22Rv1 (cell line): Measurements from ENCODE around the gene BICC1.

Experiments
- ZFX ChIP-seq: fragments of 450-650 bp; IDR thresholded peaks from 2 replicates; pipeline ENCODE4 v1.6.1; 2017; ENCODE audit warnings: antibody characterized with exemption, borderline replicate concordance
- TF ChIP-seq, protein P1 (sequence below): fragments of 450-650 bp; IDR thresholded peaks from 2 replicates; pipeline ENCODE4 v1.5.1; 2017; ENCODE audit warnings: mild to moderate bottlenecking

DNA sequence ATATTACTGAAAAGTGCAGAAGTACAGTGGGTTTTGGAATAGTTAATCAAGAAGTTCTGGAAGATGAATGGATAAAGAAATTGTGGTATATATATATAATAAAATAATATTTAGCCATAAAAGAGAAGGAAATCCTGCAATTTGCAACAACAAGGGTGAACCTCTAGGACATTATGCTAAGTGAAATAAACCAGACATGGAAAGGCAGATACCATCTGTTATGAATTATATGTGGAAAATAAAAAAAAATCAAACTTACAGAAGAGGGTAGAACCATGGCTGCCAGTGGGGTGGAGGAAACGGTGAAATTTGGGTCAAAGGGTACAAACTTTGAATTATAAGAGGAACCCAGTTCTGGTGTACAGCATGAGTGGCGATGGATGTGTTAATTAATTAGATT lies 162.6 kb downstream of the BICC1 start:
- TF ChIP-seq, protein P1, sequence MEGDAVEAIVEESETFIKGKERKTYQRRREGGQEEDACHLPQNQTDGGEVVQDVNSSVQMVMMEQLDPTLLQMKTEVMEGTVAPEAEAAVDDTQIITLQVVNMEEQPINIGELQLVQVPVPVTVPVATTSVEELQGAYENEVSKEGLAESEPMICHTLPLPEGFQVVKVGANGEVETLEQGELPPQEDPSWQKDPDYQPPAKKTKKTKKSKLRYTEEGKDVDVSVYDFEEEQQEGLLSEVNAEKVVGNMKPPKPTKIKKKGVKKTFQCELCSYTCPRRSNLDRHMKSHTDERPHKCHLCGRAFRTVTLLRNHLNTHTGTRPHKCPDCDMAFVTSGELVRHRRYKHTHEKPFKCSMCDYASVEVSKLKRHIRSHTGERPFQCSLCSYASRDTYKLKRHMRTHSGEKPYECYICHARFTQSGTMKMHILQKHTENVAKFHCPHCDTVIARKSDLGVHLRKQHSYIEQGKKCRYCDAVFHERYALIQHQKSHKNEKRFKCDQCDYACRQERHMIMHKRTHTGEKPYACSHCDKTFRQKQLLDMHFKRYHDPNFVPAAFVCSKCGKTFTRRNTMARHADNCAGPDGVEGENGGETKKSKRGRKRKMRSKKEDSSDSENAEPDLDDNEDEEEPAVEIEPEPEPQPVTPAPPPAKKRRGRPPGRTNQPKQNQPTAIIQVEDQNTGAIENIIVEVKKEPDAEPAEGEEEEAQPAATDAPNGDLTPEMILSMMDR, result no peak
- no peak for TF ChIP-seq ZFX
